ENCODE measurements around the gene PTCRA. TPM values are rescaled to one million over a fixed set of nuclear protein-coding genes. Genes with fewer than 3 reads are reported as not detected.

The PTCRA gene, protein sequence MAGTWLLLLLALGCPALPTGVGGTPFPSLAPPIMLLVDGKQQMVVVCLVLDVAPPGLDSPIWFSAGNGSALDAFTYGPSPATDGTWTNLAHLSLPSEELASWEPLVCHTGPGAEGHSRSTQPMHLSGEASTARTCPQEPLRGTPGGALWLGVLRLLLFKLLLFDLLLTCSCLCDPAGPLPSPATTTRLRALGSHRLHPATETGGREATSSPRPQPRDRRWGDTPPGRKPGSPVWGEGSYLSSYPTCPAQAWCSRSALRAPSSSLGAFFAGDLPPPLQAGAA
- not detected for total RNA-seq

DNA sequence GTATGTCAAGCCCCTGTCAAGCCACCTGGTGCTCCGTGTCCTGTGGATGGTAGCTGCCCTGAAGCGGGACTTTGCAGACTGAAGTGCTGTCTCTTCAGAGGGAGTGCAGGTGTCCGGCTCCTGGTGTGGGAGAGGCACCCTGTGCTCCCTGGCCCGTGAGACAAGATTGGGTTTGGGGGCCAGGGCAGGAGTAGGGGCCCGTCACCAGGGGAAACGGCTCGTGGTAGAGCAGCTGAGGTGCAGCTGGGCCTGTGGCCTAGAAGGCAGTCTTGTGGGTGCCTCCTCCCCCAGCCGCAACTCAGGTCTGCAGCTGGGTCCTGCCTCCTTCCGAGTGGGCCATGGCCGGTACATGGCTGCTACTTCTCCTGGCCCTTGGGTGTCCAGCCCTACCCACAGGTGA is at the start of gene PTCRA:
Gene PTCRA (plus strand): TSS at position 322 of the 400 bp plus-strand sequence. CDS start 17 bp downstream, at position 339.

DNA sequence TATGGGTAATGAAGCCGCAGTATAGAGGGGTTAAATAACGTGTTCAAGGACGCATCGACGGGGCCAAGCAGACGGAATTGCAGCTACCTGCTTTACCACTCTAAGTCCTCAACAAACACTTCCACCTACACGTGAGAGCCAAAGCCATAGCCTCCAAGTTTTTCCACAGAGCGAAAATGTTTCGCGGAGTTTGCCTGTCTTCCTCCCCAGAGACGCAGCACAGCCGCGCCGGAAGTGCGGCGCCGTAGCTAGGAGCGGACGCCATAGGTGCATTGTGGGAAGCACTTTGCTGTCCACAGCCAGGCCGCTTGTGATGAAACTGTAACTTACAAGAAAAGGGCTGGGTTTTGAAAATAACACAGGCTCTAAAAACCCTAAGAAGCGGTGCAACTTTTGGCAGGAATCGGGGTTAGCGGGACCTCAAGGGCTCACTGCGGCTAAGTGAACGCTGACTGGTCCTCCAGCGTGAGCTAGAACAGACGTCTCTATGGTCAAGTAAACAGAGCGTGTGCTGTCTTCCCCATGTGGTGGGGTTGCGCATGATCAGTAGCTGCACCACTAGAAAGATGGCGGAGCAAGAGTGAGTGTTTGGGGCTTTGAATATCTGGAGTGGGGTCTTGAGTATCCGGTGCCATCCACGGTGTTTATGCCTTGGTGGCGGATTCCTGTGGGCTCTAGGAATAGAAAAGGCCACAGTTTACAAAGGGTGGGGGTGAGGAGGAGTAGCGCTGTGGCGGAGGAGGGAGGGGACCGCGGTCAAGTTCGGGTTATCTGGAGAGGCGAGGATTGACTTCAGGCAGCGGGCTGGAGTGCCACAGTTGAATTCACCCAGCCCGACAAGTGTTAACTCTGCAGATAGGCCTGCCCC is 36.2 kb upstream of the PTCRA start, which contains the start of gene RPL7L1:
Gene RPL7L1 (plus strand): TSS at position 245 of the 868 bp plus-strand sequence. CDS start 295 bp downstream, at position 540.

DNA sequence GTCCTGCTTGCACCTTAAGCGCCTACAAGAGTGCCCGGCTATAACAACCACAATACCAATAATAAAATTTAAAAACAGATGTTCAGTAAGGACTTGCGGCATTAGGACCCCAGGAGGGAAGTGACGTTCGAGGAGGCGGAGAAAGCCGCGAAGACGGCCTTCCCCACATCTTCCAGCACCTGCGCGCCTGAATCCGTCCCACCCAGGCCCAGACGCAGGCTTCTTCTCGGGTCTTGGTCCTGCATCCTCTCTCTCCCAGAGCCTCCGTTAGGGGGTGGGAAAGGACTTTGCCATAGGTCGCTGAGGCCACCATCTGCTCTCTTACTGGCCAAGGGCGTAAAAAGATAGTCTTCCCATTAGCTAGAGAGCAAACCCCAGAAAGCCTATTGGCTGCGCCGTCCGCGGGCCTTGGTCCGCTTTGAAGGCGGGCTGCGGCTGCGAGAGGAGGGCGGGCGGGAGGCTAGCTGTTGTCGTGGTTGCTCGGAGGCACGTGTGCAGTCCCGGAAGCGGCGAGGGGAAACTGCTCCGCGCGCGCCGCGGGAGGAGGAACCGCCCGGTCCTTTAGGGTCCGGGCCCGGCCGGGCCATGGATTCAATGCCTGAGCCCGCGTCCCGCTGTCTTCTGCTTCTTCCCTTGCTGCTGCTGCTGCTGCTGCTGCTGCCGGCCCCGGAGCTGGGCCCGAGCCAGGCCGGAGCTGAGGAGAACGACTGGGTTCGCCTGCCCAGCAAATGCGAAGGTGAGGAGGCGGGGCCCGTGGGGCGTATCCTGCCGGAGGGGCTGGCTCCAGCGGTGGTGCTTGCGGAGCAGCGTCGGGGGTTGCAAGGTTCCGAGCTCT is 13.3 kb downstream of the PTCRA start, which contains the start of gene CNPY3:
Gene CNPY3 (plus strand): TSS at position 495 of the 835 bp plus-strand sequence. CDS start 91 bp downstream, at position 586.

DNA sequence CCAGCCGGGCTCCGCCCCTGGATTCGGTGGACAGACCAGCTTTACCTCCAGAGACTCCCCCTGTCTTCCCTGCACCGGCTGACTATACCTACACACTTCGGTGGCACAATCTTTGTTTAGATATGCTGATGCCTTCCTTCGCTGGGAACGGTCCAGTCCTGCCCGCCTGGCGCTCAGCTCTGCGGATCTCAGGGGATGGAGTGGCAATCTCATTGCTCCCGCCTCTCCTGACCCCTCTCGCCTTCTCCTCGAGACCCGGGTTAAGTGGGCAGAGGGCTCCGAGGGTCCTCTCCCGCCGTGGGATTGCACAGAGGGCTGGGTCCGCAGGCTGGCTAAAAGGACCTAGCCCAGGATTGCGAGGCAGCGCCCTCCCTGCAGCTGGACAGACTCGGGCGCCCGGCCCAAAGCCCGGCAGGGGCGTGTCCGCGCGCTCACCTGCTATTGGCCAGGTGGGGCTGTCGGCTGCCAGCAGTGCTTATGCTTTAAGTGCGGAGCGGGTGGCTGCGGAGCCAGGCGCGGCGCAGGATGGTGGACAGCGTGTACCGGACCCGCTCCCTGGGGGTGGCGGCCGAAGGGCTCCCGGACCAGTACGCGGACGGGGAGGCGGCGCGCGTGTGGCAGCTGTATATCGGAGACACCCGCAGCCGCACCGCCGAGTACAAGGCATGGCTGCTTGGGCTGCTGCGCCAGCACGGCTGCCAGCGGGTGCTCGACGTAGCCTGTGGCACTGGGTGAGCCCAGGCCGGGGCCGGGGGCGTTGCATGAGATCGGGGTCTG is 44.6 kb downstream of the PTCRA start, which contains the start of gene GNMT:
Gene GNMT (plus strand): TSS at position 512 of the 777 bp plus-strand sequence. CDS start 14 bp downstream, at position 526.

Other genes starting within 250 kb of the PTCRA start
- gene PRPH2, start 193.5 kb upstream of the PTCRA start, total RNA-seq = 11.5 TPM
- 45.9 TPM for gene TBCC, start 169.9 kb upstream of the PTCRA start, total RNA-seq
- 19.4 TPM for gene BICRAL, start 134.0 kb upstream of the PTCRA start, total RNA-seq
- 127 TPM for gene RPL7L1, start 36.4 kb upstream of the PTCRA start, total RNA-seq
- 26.3 TPM for gene CNPY3, start 13.4 kb downstream of the PTCRA start, total RNA-seq
- not detected for gene GNMT, start 44.7 kb downstream of the PTCRA start, total RNA-seq
- 19.8 TPM for gene PEX6, start 63.1 kb downstream of the PTCRA start, total RNA-seq
- gene PPP2R5D, start 68.5 kb downstream of the PTCRA start, total RNA-seq = 61.1 TPM
- gene MEA1, start 97.9 kb downstream of the PTCRA start, total RNA-seq = 37.6 TPM
- gene KLHDC3, start 98.2 kb downstream of the PTCRA start, total RNA-seq = 118 TPM
- gene RRP36, start 105.6 kb downstream of the PTCRA start, total RNA-seq = 56.5 TPM
- gene CUL7, start 137.8 kb downstream of the PTCRA start, total RNA-seq = 17.3 TPM
- 13.6 TPM for gene MRPL2, start 143.4 kb downstream of the PTCRA start, total RNA-seq
- 24.9 TPM for gene KLC4, start 143.6 kb downstream of the PTCRA start, total RNA-seq
- 34.8 TPM for gene PTK7, start 160.3 kb downstream of the PTCRA start, total RNA-seq

Measured in diencephalon (tissue), 1 donor.